OCI-LY3 (cell line): Measurements from ENCODE around the gene EMSY.

ENCODE experiments used
- EZH2phosphoT487 ChIP-seq: fragments of 200-600 bp; shearing (Covaris generic); IDR thresholded peaks from 2 replicates; pipeline ENCODE4 v1.6.1; 2018; ENCODE audit warnings: antibody characterized with exemption, mixed run types, low read depth
- TF ChIP-seq, protein P1 (sequence below): fragments of 200-600, 300-600 bp; sonication (generic); IDR thresholded peaks from 2 replicates; pipeline ENCODE4 v1.5.1; 2014; ENCODE audit warnings: antibody characterized with exemption, low read length, low read depth

- TF ChIP-seq EZH2phosphoT487: no peak
- TF ChIP-seq, protein P1, sequence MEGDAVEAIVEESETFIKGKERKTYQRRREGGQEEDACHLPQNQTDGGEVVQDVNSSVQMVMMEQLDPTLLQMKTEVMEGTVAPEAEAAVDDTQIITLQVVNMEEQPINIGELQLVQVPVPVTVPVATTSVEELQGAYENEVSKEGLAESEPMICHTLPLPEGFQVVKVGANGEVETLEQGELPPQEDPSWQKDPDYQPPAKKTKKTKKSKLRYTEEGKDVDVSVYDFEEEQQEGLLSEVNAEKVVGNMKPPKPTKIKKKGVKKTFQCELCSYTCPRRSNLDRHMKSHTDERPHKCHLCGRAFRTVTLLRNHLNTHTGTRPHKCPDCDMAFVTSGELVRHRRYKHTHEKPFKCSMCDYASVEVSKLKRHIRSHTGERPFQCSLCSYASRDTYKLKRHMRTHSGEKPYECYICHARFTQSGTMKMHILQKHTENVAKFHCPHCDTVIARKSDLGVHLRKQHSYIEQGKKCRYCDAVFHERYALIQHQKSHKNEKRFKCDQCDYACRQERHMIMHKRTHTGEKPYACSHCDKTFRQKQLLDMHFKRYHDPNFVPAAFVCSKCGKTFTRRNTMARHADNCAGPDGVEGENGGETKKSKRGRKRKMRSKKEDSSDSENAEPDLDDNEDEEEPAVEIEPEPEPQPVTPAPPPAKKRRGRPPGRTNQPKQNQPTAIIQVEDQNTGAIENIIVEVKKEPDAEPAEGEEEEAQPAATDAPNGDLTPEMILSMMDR: no peak
Observed at GRCh38 chr11:76577226-76577920, 132.6 kb downstream of the EMSY start.
